ENCODE results near the gene ZSWIM3. TPM values are rescaled to one million over a fixed set of nuclear protein-coding genes. Genes with fewer than 3 reads are reported as not detected.

ZSWIM3 gene
- total and polyA plus RNA-seq, 2 of the 13 experiments (the other 11 are each of a cell fraction or from before 2014, with no cell fraction given): 5.2 to 5.8 TPM

GRCh38 chr20:45890077-45890984 is 32.9 kb downstream of the ZSWIM3 start (continued):
- TF ChIP-seq KLF6 (CRISPR knock-in tag; IDR thresholded peaks at IDR 0.05): peak; percentile 62; the same call in 1 of the 2 replicates
- TF ChIP-seq HIVEP1 (CRISPR knock-in tag; IDR thresholded peaks at IDR 0.05): peak; percentile 82; the same call in 1 of the 2 replicates
- no peak for TF ChIP-seq RBM22 (optimal IDR thresholded peaks at IDR 0.05; ENCODE audit: low read length)
- no peak for TF ChIP-seq ATM (IDR thresholded peaks at IDR 0.05; ENCODE audit: borderline replicate concordance)
- TF ChIP-seq ZNF282 (IDR thresholded peaks at IDR 0.05; ENCODE audit: partially characterized antibody): no peak
- peak; percentile 70; the same call in 1 of the 2 replicates for TF ChIP-seq KDM3A (CRISPR knock-in tag; IDR thresholded peaks at IDR 0.05; ENCODE audit: low read depth)
- peak; percentile 72; the same call in 1 of the 2 replicates for TF ChIP-seq KAT7 (CRISPR knock-in tag; IDR thresholded peaks at IDR 0.05; ENCODE audit: borderline replicate concordance)
- TF ChIP-seq ZNF3 (CRISPR knock-in tag; IDR thresholded peaks at IDR 0.05): 0 out of 2 replicates have a peak, but pooled peaks have one; percentile 18
- TF ChIP-seq HOXA3 (CRISPR knock-in tag; IDR thresholded peaks at IDR 0.05): peak; percentile 80
- no peak; the same call in 1 of the 2 replicates for TF ChIP-seq ZGPAT (CRISPR knock-in tag; IDR thresholded peaks at IDR 0.05)
- TF ChIP-seq ZNF407 (CRISPR knock-in tag; IDR thresholded peaks at IDR 0.05; ENCODE audit: not compliant biosample characterization): peak; percentile 76
- TF ChIP-seq LCORL (IDR thresholded peaks at IDR 0.05): no peak
- no peak for TF ChIP-seq LCORL (CRISPR knock-in tag; IDR thresholded peaks at IDR 0.05)
- peak; percentile 80; the same call in 1 of the 2 replicates for TF ChIP-seq PREB (CRISPR knock-in tag; IDR thresholded peaks at IDR 0.05)
- TF ChIP-seq HOMEZ (CRISPR knock-in tag; IDR thresholded peaks at IDR 0.05; ENCODE audit: low read depth): peak; percentile 85
- 0 out of 2 replicates have a peak, but pooled peaks have one; percentile 4 for TF ChIP-seq EEA1 (CRISPR knock-in tag; IDR thresholded peaks at IDR 0.05; ENCODE audit: borderline replicate concordance)

Measured in HepG2 (cell line).